NCI-H2196 treated with DMSO at 0.1 percent for 48 hours (cell line): ENCODE results near the gene ATXN7L1.
"Not testable (repeated sequence)": the region's sequence is repeated elsewhere in the genome, so short reads cannot be mapped to it uniquely, and the experiment has no call there.

Experiments
- DNase-seq: peaks from one replicate; lab custom pipeline; 2025; ENCODE audit not compliant: unreplicated experiment; lab: John Stamatoyannopoulos, UW

Gene ATXN7L1

DNA sequence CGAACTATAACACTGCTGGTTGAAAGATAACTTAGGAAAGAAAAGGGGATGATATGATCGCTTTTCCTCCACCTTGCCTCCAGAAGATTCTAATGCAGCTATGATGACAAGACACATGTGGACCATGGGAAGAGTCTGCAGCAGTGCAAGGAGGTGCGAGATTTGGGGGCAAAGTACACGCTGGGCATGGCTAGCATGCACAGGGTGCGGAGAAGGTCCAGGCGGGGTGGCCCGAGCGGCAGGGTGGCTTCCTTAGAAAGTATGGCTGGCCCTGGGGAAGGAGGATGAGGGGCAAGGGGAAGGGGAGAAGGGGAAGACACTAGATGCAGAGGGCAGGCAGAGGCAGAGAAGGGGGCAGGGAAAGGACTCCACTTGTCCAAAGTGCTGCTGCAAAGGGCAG is 15.6 kb downstream of the ATXN7L1 start:
- no peak for DNase-seq

DNA sequence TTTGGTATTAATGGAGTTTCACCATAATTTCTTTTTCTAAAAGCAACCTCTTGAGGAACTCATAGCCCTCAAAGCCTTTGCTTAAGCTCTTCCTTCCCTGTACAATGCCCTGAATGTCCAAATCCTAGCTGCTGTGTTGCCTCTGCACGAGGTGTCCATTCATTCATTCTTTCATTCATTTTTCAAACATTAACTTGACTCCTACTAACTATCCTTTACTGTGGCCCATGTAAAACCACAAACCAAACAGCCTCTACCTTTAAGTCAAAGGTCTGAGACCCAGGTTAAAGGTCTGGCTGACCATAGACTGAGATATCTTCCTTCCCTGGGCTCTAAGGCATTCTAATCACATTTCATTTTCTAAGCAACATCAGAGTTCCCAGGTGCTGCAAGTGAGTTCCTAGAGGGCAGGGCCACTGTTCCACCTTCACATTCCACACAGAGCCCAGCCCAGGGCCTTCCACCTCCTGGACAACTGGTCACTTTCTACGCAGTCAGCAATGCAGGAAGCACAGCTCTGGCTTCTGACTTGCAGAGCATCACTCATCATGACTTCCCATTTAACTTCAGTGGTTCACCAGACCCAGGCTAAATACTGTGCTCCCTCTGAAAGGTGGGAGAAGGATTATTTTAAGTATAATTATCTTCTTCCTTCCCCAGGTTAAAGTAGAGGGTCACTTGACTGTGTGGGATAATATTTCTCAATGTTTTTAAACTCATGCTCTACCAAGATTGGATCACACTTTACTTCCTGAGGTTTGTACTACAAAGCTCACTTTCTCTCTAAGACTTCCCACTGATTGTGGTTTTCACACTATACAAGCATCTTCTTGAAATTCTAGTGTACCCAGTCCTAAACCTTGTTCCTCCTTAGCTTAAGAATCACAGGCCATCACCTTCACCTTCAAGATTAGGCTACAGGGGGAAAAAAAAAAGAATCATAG is 19.1 kb downstream of the ATXN7L1 start:
- DNase-seq = no peak

DNA sequence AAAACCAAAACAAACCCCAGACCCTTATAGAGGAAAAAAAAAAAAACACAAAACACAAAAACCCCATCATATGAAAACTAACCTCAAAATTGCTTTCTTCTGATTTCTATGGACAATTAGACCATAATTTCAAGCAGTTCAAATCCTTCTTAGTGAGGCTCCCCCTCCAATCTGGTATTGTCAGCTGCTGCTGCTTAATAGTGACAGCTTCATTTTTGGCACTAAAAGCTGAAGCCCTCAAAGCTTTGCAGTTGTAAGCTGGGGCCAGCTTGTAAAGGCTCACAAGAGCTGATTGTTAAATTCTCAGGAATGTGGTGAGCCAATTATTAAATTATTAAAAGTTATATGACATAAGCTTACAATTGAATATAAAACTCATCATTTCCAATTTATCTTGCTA is 21.9 kb downstream of the ATXN7L1 start:
- no peak for DNase-seq

DNA sequence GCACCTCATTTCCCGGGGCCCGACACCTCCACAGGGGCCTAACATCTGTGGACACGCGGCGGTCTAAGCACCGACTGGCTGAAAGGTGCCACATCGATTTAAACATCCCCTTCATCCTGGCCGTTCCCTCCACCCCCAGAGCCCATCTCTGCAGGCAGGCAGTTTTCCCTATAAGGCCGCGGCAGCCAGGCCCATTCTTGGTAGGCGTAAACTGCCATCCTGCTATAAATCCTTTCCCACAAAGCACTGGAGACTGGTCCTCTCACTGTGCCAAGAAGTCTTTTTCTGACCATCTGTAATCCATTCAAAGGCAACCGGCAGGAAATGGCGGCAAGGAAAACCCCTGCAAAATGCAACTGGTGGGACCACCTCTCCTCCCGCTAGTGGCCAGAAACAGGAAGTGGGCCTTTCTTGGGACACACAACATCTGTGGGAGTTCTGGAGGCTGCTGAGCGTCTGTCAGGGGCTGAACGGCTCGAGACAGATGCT is 22.4 kb downstream of the ATXN7L1 start:
- DNase-seq = no peak

DNA sequence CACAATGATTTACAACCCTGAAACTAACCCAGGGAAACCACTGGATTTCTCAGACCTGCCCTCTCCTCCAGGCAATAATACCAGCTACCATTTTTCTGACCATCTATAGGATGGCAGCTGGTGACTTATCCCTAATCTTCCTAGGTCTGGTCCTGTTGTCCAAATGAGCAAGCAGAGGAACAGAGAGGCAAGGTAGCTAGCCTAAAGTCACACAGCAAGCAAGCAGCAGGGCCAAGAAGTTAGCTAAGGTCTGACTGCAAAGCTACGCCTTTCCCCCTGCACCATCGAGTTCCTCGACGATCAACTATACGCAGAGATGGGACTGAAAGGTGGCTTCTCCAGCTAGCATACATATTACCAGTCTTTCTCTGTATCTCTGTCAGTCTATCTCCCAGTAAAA is 25.3 kb downstream of the ATXN7L1 start:
- DNase-seq = no peak

DNA sequence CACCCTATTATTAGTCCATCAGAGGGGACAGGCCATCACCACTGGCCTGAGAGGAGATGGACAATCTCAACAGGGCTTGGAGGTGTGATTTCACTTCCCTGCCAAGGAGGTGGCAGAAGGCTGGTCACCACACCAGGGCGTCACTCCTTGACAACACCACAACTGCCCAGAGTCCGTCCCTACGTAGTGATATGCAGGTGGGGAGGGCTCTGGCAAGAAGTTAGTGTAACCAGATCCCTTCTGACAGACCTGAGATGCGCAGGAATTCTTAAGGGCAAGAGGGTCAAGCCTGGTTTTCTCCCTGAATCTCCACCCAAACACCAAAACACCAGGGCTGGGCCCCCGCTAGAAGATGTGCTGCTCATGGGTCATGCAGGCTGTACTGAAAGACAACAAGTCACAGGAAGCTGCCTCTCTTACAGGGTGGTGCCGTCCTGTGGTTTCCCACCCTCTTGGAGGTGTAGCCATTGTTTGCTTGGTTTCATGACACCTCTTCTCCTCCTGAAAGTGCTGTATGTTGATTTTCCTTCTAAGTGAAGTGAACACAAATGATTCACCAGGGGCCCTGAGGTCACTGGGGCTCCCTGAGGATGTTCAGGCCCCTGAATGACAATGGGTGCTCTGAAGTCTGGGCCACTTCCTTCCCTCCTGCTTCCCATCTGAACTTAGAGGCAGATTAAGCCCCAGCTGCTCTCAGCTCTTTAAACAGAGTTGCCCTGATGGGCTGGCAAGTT is 27.1 kb downstream of the ATXN7L1 start:
- no peak for DNase-seq

DNA sequence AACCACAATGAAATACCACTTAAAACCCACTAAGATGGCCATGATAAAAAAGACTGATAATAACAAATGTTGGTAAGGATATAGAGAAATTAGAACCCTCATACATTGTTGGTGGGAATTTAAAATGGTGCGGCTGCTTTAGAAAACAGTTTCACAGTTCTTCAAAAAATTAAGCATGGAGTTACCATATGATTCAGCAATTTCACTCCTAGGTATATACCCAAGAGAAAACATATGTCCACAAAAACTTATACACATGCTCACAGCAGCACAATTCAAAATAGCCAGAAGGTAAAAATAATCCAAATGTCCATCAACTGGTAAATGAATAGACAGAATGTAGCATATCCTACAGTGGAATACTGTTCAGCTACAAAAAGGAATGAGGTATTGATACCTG is 30.0 kb downstream of the ATXN7L1 start:
- DNase-seq = no peak

DNA sequence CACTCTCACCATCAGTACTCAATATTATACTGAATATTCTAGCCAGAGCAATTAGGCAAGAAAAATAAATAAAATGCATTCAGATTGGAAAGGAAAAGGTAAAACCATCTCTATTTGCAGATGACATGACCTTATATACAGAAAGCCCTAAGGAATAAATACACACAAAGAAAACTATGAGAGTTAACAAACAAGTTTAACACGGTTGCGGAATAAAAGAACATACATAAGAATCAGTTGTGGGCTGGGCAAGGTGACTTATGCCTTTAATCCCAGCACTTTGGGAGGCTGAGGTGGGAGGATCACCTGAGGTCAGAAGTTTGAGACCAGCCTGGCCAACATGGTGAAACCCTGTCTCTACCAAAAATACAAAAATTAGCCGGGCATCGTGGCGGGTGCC is 31.7 kb downstream of the ATXN7L1 start:
- DNase-seq = not testable (repeated sequence)

DNA sequence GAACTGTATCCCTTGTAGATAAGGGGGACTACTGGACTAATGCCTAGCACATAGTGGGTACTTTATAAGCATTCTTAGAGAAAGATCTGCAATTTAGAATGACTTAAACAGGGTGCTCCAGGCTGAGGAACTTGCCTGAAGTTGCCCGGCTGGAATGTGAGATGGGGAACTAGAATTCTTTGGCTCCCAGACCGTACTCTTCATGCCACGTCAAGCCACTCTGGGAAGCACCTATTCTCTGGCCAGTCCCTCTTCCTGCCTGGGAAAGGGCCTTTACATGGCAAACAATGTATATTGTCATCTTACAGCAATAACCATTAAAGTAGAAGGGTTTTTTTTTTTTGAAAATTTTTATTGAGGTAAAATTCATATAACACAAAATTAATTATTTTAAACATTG is 34.5 kb downstream of the ATXN7L1 start:
- no peak for DNase-seq

DNA sequence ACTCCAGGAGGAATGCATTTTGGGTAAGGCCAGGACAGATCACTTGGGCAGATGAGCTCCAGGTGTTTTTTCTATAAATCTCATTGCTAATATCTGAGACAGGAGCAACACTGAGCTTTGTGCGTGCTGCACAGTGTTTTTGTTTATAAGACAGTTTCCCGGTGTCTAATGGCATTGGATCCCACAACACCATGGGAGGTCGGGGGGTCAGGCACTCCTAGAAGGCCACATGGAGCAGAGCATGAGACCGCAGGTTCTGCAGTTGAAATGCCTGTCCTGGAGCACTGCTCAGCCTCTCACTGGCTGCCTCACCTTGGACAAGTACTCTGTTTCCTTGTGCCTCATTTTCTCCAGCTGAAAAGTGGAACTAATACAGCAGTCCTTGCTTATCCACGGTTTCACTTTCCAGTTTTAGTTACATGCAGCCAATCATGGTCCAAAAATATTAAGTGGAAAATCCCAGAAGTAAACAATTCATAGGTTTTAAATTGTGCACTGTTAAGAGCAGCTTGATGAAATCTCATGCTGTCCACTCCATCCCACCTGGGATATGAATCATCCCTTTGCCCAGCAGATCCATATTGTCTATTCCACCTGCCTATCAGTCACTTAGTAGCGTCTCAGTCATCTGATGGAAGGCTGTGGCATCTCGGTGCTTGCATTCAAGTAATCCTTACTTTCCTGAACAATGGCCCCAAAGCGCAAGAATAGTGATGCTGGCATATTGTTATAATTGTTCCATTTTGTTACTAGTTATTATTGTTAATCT is 35.2 kb downstream of the ATXN7L1 start:
- DNase-seq = no peak

DNA sequence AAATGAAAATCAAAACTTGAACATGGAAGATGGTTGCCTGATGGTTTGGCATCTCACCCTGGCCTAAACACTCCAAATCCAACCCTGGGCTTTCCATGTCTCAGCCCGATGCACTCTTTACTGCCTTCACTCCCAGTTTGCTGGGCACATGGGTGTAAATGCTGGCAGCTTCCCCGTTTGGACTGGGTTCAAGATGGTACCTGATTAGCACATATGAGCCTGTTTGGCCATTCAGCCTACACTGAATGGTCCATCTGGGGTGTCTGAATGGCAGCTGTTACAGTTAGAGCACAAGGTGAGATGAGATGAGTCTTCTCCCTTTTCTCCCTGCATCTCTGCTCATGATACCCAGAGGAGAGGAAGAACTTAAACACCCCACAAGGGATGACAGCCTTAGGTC is 37.1 kb downstream of the ATXN7L1 start:
- no peak for DNase-seq

DNA sequence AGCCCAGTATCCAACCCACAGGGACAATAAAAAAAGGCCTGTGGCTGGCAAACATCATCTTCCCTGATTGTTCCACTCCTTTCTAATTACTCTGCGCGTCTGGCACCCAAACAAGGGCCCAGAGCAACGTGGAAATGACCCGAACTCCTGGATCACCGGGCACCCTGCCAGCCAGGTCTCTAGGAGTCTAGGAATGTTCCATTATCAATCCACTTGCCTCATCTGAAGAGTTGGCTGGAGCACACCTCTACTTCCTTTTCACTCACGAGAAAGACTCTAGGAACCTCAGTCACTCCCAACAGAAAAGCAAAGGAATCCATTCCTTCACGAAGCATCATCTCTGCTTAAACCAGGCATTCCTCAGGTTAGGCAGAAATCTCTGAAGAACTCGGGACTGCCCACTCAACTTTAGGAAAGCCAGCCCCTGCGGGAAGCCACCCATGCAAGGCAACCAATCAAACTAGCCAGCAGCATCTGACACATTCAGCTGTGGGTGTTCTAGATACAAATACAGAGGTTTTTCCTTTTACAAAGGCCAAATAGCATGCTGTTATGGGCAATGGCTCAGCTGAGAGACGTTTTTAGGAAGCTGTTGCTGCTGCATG is 37.7 kb downstream of the ATXN7L1 start:
- DNase-seq = no peak

DNA sequence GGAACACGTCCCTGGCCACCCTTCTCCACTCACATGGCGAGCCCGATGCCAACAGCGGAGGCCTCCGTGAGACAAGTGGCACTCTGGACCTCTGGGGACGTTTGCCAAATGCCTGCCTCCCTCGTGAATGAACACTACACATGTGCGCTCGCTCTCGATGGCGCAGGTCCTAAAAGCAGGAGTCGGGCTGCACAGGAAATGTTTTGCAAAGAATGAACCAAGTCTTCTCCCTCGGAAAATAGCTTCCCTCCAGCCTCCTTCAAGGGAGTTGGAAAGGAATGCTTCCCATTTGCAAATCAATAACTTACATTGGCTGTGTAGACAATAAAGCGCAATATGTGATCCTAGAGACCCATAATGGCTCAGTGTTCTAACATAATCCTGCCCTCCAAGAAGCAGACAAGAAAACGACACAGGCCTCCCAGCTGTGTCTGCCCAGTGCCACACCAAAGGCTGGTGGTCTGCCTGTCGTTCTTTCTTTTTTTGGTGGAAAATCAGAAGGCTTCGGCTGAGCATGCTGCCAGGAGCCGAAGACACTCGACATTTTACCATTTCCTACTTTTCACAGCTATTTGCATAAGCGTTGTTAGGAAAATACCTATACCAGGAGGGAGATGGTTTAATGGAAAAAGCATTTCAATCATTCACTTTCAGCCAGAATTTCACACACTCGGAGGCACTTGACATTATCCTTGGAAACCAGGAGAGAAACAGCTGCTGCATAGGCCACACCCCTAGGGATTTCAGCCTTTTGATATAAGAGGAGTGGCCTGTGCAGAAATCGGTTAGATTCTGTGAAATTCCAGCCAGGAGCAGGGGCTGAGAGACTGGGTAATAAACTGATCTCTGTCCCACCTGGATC is 38.4 kb downstream of the ATXN7L1 start:
- no peak for DNase-seq

DNA sequence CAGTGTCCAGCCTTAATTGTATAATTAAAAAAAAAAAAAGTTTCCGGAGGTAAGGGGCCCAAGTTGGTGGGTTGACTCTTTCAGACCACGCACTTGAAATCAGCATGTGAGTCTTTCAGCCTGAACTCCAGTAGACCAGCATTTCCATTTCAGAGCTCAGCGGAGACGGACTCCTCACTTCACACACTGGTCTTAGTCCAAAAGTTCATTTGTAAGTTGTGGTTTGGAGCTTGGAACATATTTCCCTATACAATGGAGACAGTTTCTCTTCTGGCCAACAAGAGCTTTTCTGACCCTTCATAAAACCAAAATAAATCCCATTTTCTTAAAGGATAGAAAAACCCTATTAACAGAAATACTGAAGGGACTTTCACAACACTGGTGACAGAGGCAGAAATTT is 41.0 kb downstream of the ATXN7L1 start:
- no peak for DNase-seq

DNA sequence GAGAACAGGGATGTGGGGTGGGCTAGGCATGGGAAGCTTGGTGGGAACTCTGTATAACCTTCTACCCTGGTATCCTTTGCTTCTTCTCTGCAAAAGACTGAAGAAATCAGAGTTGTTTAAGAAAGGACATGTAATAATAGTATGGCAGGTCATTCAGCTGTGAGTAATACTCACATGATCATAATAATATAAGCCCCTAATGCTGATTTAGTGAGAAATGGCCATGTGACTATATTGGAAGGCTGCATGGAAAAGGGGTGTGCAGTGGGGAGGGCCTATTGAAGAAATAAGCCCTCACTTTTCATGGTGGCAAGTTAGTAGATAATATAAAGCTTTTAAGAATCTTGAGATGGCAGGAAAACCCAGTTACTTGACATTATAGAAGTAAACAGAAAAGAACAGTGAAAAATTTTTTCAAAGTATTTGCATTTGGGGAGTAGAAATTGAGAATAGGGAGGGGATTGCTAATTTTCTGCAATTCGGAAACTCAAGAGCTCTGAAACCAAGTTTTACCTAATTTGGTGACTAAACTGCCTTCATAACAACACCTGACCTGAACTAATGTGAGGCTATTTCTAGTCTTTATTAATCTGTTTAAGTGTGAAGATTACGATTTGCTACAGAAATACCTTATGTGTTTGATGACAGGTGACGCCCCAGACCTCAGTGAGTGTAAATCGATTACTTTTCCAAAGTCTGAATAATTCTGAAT is 44.4 kb downstream of the ATXN7L1 start:
- DNase-seq = no peak

DNA sequence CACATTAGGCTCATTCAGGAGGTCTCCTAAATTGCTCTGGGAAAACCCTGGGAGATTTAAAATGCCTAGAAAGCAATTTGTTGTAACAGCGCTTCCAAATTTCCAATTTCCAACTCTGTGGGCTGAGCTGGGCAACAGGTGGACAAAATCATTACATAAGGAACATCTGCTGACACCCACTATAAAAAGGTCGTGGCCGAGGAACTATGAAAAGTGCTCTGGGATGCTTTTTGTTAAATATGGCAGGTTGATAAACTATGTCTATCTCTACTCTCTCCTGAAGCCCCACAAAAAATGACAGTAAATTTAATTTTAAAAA is 45.1 kb downstream of the ATXN7L1 start:
- DNase-seq = no peak

DNA sequence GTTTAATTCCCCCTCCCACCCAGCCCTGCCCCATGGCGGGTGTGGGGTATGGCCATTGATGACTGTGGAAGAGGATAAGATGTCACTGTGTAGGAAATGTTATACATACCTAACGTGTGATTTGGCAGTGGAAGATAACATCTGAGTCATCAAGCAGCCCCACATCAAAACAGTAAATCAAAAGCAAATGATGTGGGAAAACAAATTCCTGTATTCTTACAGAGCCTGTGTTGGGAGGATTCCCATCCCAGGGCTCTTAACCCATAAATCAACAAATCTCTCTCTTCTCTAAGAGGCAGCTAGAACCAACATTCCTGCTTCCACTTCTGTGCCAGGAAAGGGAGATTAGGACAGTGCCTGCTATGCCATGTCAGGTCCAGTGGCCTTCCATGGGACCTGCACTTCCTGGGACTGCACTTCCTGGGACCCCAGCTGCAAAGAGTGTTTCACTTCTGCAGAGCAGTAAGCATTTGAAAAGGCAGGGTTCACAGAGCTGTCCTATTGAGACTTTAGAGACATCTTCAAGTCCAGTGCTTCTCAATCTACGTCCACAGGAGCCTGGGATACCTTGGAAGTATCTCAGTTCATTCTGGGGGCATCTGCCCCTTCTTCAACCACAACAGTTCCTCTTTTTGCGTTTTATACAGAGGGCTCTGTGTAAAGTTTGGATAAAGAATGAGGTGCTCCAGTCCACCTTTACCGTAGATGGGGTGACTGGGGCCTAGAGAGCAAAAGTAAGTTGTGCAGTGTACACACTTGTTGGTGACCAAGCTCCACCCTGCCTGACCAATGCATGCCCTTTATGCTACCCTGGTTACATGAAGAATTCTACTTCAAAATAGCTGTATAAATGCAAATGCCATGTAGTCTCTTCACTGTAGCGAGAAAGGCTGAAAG is 45.7 kb downstream of the ATXN7L1 start:
- no peak for DNase-seq

DNA sequence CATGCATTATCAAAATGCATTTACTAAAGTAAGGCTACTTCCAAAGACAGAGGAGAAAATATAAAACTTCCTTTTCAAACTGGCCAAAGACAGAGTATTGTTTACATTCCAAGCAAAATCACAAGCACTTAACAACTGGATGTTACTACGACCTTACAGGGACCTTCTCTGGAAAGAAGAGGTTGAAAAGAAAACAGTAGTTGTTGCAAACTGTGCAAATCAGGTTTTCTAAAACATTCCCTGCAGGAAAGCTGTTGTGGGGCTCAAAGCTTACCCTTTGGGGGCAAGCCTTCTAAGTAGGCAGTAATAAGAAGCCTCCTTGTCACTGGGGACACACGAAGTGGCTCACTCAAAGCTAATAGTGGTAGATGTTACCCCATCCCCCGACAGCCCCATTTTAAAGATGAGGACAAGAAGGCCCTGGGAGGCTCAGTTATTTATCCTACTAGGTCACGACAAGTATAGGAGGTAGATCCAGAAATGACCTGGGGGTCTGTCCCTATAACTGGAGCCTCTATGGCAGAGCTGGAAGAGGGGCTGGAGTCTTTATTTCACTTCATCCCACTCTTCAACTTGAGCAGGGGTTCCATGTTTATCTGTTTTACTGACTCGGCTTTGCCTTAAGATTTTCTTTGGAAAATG is 46.6 kb downstream of the ATXN7L1 start:
- no peak for DNase-seq
